Activated CD8-positive, alpha-beta memory T cell treated with anti-CD3 and anti-CD28 coated beads, Interleukin-2, amount 50 U/mL, for 1 hour (primary cell): Measurements from ENCODE around the gene LSM3.
A peak's percentile ranks its signal among the peaks of the same experiment; 100 is the strongest.

Experiments
- DNase-seq: peaks from one replicate; pipeline ENCODE4 v3.0.0-alpha.2; 2020; ENCODE audit errors: extremely low read depth

Gene LSM3

GRCh38 chr3:14200841-14201240 lies 22.2 kb downstream of the LSM3 start:
- DNase-seq, result no peak

GRCh38 chr3:14201940-14202684 lies 23.5 kb downstream of the LSM3 start:
- DNase-seq, result no peak

GRCh38 chr3:14202874-14203520 lies 24.4 kb downstream of the LSM3 start:
- no peak for DNase-seq

GRCh38 chr3:14203521-14204079 lies 25.0 kb downstream of the LSM3 start:
- DNase-seq, result no peak

- DNase-seq, result no peak
These were observed 26.1 kb downstream of the LSM3 start for GRCh38 chr3:14204515-14205284.

- DNase-seq, result no peak
These were observed 28.0 kb downstream of the LSM3 start for GRCh38 chr3:14206548-14207177.

GRCh38 chr3:14208168-14208567 lies 29.6 kb downstream of the LSM3 start:
- DNase-seq, result no peak

- no peak for DNase-seq
These were observed 30.4 kb downstream of the LSM3 start for GRCh38 chr3:14208977-14209394.

GRCh38 chr3:14209581-14210289 lies 31.1 kb downstream of the LSM3 start:
- no peak for DNase-seq

GRCh38 chr3:14210290-14210688 lies 31.7 kb downstream of the LSM3 start:
- no peak for DNase-seq

- no peak for DNase-seq
These were observed 32.4 kb downstream of the LSM3 start for GRCh38 chr3:14210843-14211594.

GRCh38 chr3:14211621-14212020 lies 33.0 kb downstream of the LSM3 start:
- DNase-seq, result no peak

GRCh38 chr3:14212032-14212431 lies 33.4 kb downstream of the LSM3 start:
- no peak for DNase-seq

GRCh38 chr3:14213066-14213774 lies 34.6 kb downstream of the LSM3 start:
- no peak for DNase-seq

- DNase-seq, result no peak
These were observed 36.1 kb downstream of the LSM3 start for GRCh38 chr3:14214764-14215163.

- DNase-seq, result peak; percentile 12
These were observed 37.8 kb downstream of the LSM3 start for GRCh38 chr3:14216257-14217048.

- DNase-seq, result no peak
These were observed 39.7 kb downstream of the LSM3 start for GRCh38 chr3:14218355-14218754.

- DNase-seq, result no peak
These were observed 42.3 kb downstream of the LSM3 start for GRCh38 chr3:14220933-14221332.

GRCh38 chr3:14221902-14222301 lies 43.3 kb downstream of the LSM3 start:
- no peak for DNase-seq
